Effector memory CD8-positive, alpha-beta T cell (primary cell): ENCODE measurements around the gene DAPK2.

ENCODE experiments used
- ATAC-seq: fragments of 150-1000 bp; cut with Tn5 transposase; replicated peaks from 2 replicates; pipeline ENCODE4 v1.10.0; 2021; ENCODE audit warnings: mild to moderate bottlenecking, moderate library complexity
- DNase-seq, 3 experiments: peaks; one replicate each; pipeline ENCODE4 v3.0.0; 2021
- H3K27ac Mint-ChIP-seq, 2 donors: one replicate each; pipeline ENCODE4 v1.8.0; 2022; ENCODE audit warnings: mild to moderate bottlenecking in 2 of 2, mixed read lengths in 2 of 2, moderate library complexity in 2 of 2
- H3K27me3 Mint-ChIP-seq, 2 donors: one replicate each; pipeline ENCODE4 v1.8.0; 2022; ENCODE audit warnings: mixed read lengths in 2 of 2
- H3K36me3 Mint-ChIP-seq: one replicate; pipeline ENCODE4 v1.8.0; 2022; ENCODE audit warnings: mild to moderate bottlenecking, moderate library complexity, mixed read lengths; ENCODE audit not compliant: insufficient read depth
- H3K4me1 Mint-ChIP-seq, 2 donors: one replicate each; pipeline ENCODE4 v1.8.0; 2022; ENCODE audit warnings: low read depth in 2 of 2, mixed read lengths in 2 of 2
- H3K4me3 Mint-ChIP-seq, 2 donors: one replicate each; pipeline ENCODE4 v1.8.0; 2022; ENCODE audit warnings: mild to moderate bottlenecking in 2 of 2, mixed read lengths in 2 of 2, moderate library complexity in 2 of 2
- H3K9me3 Mint-ChIP-seq, 2 donors: one replicate each; pipeline ENCODE4 v1.8.0; 2022; ENCODE audit warnings: mixed read lengths in 2 of 2

DAPK2 gene

GRCh38 chr15:64048781-64049460 lies 2.6 kb upstream of the DAPK2 start:
- Mint-ChIP-seq H3K4me3 (no peak overlapping the region), H3K4me1 (peaks cover 5 to 12% of the 10 kb centered on the region in 2 donors), H3K36me3 (no peaks in the 10 kb centered on the region), H3K27ac (no peak overlapping the region), H3K27me3 (peaks cover 0 to 8% of the 10 kb centered on the region in 2 donors), H3K9me3 (no peaks in the 10 kb centered on the region)
- ATAC-seq (no peak), DNase-seq (no peak)

GRCh38 chr15:64045774-64046420 lies 388 bp downstream of the DAPK2 start:
- Mint-ChIP-seq H3K36me3 (no peaks in the 10 kb centered on the region), H3K27ac (peak overlapping the region; percentile 16 to 87), H3K27me3 (peaks cover 0 to 8% of the 10 kb centered on the region in 2 donors), H3K9me3 (no peaks in the 10 kb centered on the region), H3K4me1 (peaks cover 5 to 12% of the 10 kb centered on the region in 2 donors), H3K4me3 (peak overlapping the region; percentile 57 to 65)
- ATAC-seq: peak; percentile 66
- DNase-seq: no peak

- H3K4me1 Mint-ChIP-seq: peaks cover 5 to 12% of the 10 kb centered on the region in 2 donors
- no peak for ATAC-seq
- H3K36me3 Mint-ChIP-seq: no peaks in the 10 kb centered on the region
- no peak for DNase-seq
- H3K27ac Mint-ChIP-seq: peak overlapping the region in 1 of 2 donors; percentile 76
- H3K27me3 Mint-ChIP-seq: peaks cover 0 to 8% of the 10 kb centered on the region in 2 donors
- peak overlapping the region; percentile 57 to 65 for H3K4me3 Mint-ChIP-seq
- H3K9me3 Mint-ChIP-seq: no peaks in the 10 kb centered on the region
Observed at GRCh38 chr15:64045101-64045435, 1.2 kb downstream of the DAPK2 start.

- DNase-seq (no peak), ATAC-seq (no peak)
- no peaks in the 10 kb centered on the region for H3K9me3 Mint-ChIP-seq
- peaks cover 5 to 13% of the 10 kb centered on the region in 2 donors for H3K4me1 Mint-ChIP-seq
- H3K27me3 Mint-ChIP-seq: peaks cover 0 to 8% of the 10 kb centered on the region in 2 donors
- H3K4me3 Mint-ChIP-seq: peak overlapping the region; percentile 57 to 65
- H3K27ac Mint-ChIP-seq: peak overlapping the region in 1 of 2 donors; percentile 76
- H3K36me3 Mint-ChIP-seq: no peaks in the 10 kb centered on the region
Observed at GRCh38 chr15:64044300-64045100, 1.8 kb downstream of the DAPK2 start.

GRCh38 chr15:64038878-64039610 lies 7.2 kb downstream of the DAPK2 start:
- Mint-ChIP-seq H3K9me3 (no peaks in the 10 kb centered on the region), H3K4me3 (no peak overlapping the region), H3K27ac (peak overlapping the region in 1 of 2 donors; percentile 38), H3K36me3 (no peaks in the 10 kb centered on the region), H3K4me1 (peaks cover 4 to 5% of the 10 kb centered on the region in 2 donors), H3K27me3 (no peaks in the 10 kb centered on the region)
- ATAC-seq (no peak), DNase-seq (no peak)

- Mint-ChIP-seq H3K36me3 (no peaks in the 10 kb centered on the region), H3K4me1 (peaks cover 4 to 5% of the 10 kb centered on the region in 2 donors), H3K27me3 (no peaks in the 10 kb centered on the region), H3K27ac (peak overlapping the region; percentile 38 to 49), H3K4me3 (no peak overlapping the region), H3K9me3 (no peaks in the 10 kb centered on the region)
- ATAC-seq: no peak
- DNase-seq: no peak
Observed at GRCh38 chr15:64037966-64038365, 8.3 kb downstream of the DAPK2 start.

- DNase-seq (no peak), ATAC-seq (no peak)
- H3K27ac Mint-ChIP-seq: peak overlapping the region; percentile 33 to 49
- H3K4me1 Mint-ChIP-seq: peaks cover 8 to 10% of the 10 kb centered on the region in 2 donors
- H3K4me3 Mint-ChIP-seq: no peak overlapping the region
- no peaks in the 10 kb centered on the region for H3K36me3 Mint-ChIP-seq
- no peaks in the 10 kb centered on the region for H3K9me3 Mint-ChIP-seq
- H3K27me3 Mint-ChIP-seq: no peaks in the 10 kb centered on the region
Observed at GRCh38 chr15:64037116-64037515, 9.2 kb downstream of the DAPK2 start.

- DNase-seq (no peak), ATAC-seq (no peak)
- Mint-ChIP-seq H3K9me3 (no peaks in the 10 kb centered on the region), H3K36me3 (no peaks in the 10 kb centered on the region), H3K4me1 (peaks cover 16 to 18% of the 10 kb centered on the region in 2 donors), H3K27me3 (no peaks in the 10 kb centered on the region), H3K27ac (no peak overlapping the region), H3K4me3 (no peak overlapping the region)
Observed at GRCh38 chr15:64035525-64035924, 10.8 kb downstream of the DAPK2 start.

- no peak overlapping the region for H3K27ac Mint-ChIP-seq
- H3K9me3 Mint-ChIP-seq: no peaks in the 10 kb centered on the region
- no peak overlapping the region for H3K4me3 Mint-ChIP-seq
- peaks cover 18 to 26% of the 10 kb centered on the region in 2 donors for H3K4me1 Mint-ChIP-seq
- H3K27me3 Mint-ChIP-seq: no peaks in the 10 kb centered on the region
- no peaks in the 10 kb centered on the region for H3K36me3 Mint-ChIP-seq
- DNase-seq: no peak
- ATAC-seq: no peak
Observed at GRCh38 chr15:64034519-64034918, 11.8 kb downstream of the DAPK2 start.

GRCh38 chr15:64032329-64032728 lies 14.0 kb downstream of the DAPK2 start:
- Mint-ChIP-seq H3K4me1 (peaks cover 23 to 30% of the 10 kb centered on the region in 2 donors), H3K36me3 (no peaks in the 10 kb centered on the region), H3K27ac (peak overlapping the region; percentile 49 to 74), H3K27me3 (no peaks in the 10 kb centered on the region), H3K4me3 (peak overlapping the region; percentile 28 to 59), H3K9me3 (no peaks in the 10 kb centered on the region)
- ATAC-seq (peak; percentile 39), DNase-seq (no peak)

GRCh38 chr15:64030123-64030522 lies 16.2 kb downstream of the DAPK2 start:
- Mint-ChIP-seq H3K9me3 (no peaks in the 10 kb centered on the region), H3K4me1 (peaks cover 18 to 28% of the 10 kb centered on the region in 2 donors), H3K27me3 (no peaks in the 10 kb centered on the region), H3K27ac (peak overlapping the region; percentile 85 to 95), H3K4me3 (peak overlapping the region; percentile 42 to 47), H3K36me3 (no peaks in the 10 kb centered on the region)
- ATAC-seq (peak; percentile 59), DNase-seq (no peak)

- H3K4me1 Mint-ChIP-seq: peaks cover 18 to 28% of the 10 kb centered on the region in 2 donors
- peak in 2 of 3 experiments; percentile 27 to 32 for DNase-seq
- peak; percentile 83 for ATAC-seq
- peak overlapping the region; percentile 42 to 47 for H3K4me3 Mint-ChIP-seq
- no peaks in the 10 kb centered on the region for H3K36me3 Mint-ChIP-seq
- peak overlapping the region; percentile 85 to 95 for H3K27ac Mint-ChIP-seq
- no peaks in the 10 kb centered on the region for H3K9me3 Mint-ChIP-seq
- H3K27me3 Mint-ChIP-seq: no peaks in the 10 kb centered on the region
Observed at GRCh38 chr15:64029633-64030032, 16.7 kb downstream of the DAPK2 start.

- Mint-ChIP-seq H3K9me3 (no peaks in the 10 kb centered on the region), H3K4me1 (peaks cover 18 to 28% of the 10 kb centered on the region in 2 donors), H3K4me3 (peak overlapping the region; percentile 42 to 47), H3K36me3 (no peaks in the 10 kb centered on the region), H3K27me3 (no peaks in the 10 kb centered on the region), H3K27ac (peak overlapping the region; percentile 85 to 95)
- ATAC-seq (no peak), DNase-seq (no peak)
Observed at GRCh38 chr15:64029110-64029509, 17.2 kb downstream of the DAPK2 start.
